Cortex of kidney (tissue), 1 donor: Measurements from ENCODE around the gene NPIPA8.
"Not testable (repeated sequence)": the region's sequence is repeated elsewhere in the genome, so short reads cannot be mapped to it uniquely, and the experiment has no call there.

Source experiments
- DNase-seq: peaks from one replicate; lab custom pipeline; 2025; lab: John Stamatoyannopoulos, UW

Gene NPIPA8

DNA sequence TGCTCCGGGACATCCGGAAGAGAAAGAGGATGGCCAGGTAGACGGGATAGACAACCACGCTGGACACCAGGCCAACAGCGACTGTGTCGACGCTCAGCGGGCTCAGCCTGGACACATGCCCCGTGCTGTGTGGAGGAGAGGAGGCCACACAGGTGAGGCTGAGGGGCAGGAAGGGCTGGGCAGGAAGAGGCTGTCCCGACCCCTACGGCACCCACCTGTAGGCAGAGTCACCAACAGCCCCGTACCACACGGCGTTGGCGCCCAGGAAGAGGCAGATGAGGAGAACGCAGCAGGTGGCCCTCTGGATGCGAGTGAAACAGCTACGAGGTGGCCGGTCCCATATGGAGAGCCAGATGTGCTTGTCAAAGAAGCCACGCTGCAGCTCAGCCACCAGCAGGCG lies at the start of gene NPIPA8:
Gene NPIPA8, minus strand, starts transcription at position 101 of the 400 bp plus-strand sequence. CDS start 4,074 bp downstream, outside the sequence.
- DNase-seq = not testable (repeated sequence)

DNA sequence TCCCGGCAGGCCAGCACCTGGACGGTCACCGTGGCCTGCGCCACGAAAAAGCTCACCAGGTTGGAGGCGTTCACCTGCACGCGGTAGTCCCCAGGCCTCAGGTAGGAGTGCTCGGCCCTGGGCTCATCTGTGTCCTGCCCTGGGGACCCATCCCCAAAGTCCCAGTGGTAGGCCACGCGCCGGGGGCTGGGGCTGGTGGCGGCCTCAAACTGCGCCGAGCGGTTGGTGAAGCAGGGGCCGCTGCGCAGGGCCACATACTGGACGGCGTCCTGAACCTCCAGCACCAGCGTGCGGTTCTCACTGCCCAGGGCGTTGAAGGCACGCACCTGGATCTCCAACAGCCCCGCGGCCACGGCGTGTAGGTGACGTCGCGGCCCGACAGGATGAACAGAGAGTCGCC lies 48.7 kb upstream of the NPIPA8 start:
- not testable (repeated sequence) for DNase-seq

DNA sequence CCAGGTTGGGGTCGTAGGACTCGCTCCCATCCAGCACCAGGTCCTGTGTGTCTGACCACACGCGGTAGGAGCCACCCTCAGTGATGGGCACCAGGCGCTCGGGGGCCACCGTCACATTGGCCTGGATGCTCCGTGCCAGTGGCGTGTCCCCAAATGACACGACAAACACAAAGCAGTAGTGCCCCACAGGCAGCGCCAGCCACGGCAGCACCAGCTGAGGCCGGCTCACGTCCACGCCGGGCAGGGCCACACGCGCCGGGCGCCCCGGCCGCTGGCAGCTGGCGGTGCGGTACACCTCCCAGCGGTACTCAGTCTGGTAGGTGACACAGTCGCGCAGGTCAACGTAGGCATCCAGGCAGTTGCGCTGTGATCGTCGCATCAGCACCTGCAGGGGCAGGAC lies 48.3 kb upstream of the NPIPA8 start:
- DNase-seq = not testable (repeated sequence)

DNA sequence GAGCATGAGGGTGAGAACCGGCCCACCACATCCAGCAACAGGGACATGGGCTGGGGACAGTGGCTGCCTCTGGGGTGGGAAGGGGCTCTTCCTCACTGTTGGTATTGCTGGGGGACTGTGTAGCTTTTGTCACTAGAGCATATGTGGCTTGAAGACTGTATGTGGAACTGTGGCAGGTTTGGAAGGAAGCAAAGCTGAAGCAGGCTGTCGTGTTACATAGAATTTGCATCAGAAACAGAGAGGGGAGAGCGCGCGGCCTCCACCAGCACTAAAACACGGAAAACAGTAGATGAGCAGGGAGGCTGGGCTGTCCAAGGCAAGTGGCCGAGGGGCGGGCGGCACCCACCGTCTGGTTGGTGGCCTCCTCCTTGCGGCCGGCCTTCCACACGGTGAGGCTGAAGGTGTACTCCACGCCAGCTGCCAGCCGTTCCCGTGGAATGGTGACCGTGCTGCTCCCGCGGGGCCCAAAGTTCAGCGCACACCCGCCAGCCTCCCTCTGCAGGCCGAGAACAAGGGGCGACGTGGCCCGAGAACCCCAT lies 47.6 kb upstream of the NPIPA8 start:
- DNase-seq = not testable (repeated sequence)

DNA sequence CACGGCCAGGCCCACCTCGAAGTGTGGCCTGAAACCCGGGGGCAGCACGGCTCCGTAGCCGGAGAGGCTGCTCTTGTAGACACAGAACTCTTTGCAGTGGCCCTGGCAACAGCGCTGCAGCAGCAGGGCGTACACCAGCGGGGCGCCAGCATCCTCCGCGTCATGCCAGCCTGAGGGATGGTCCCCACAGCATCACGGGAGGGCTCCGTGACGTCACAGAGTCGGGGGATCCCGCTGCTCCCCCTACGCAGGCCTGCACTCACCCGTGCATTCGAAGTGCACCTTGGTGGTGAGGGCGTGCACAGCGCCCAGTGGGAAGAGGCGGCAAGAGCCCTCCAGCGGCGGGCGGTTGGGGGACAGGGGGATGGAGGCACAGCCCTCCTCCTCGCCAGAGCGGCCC lies 46.2 kb upstream of the NPIPA8 start:
- not testable (repeated sequence) for DNase-seq

DNA sequence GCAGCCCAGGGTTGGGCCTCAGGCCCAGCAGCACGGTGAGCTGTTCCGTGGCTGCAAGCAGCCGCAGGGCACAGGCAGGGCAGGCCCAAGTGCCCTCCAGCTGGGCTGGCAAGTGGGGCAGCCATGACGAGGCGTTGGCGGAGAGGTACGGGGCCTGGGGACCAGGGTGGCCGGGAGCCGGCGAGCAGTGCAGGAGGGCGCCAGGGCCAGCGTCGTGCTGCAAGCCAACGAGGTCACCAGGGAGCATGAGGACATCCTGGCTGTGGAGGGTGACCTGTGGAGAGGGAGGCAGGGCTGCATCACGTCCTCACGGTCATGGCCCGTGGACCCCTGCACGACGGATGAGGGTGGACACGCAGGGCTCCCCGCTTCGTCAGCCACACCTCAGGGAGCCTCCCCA lies 11.2 kb upstream of the NPIPA8 start:
- DNase-seq = not testable (repeated sequence)

DNA sequence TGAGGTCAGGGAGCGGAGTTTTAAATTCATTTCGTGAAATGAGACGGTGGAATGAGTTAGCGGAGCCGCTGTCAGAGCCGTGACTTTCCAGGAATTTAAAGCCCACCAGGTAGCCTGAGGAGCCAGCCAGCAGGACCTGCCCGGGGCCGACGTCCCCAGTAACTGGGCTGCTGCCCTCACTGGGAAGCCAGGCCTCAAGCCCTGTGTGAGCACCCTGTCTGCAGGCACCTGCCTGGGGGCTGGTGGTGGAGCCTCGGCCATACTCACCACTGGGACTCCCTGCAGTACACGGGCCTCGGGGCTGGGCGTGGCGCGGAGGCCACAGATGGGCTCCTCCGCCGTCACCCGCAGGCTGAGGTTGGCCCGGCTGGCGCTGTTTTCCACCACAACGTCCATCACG lies 10.5 kb upstream of the NPIPA8 start:
- DNase-seq = not testable (repeated sequence)

DNA sequence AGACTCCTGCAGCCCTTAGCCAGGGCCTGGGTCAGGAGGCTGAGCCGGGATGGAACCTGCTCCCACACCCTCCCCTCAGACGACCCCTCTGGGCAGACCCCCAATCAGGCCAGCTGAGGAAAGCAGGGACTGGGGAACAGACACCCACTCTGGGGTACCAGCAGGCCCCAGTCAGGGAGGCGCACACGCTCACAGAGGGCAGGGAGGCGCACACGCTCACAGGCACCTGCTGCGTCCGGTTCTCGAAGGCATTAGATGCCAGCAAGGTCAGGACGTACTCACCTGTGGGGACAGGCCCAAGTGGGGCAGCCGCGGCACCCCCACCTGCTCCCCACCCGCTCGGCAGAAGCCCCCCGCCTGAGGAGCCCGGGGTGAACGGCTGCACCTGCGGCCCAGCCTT lies 8.1 kb upstream of the NPIPA8 start:
- DNase-seq = not testable (repeated sequence)

DNA sequence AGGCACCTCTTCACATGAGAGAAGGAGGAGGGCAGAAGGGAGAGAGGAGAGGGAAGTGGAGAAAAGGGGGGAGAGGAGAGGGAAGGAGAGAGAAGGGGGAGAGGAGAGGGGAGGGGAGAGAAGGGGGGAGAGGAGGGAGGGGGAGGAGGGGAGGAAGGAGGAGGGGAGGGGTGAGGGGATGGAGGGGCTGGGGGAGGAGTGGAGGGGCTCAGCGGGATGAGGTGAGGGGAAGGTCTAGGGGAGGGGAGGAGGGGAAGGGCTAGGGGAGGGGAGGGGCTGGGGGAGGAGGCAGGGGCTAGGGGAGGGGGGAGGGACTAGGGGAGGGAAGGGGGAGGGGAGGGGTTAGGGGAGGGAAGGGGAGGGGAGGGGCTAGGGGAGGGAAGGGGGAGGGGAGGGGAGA lies 5.5 kb upstream of the NPIPA8 start:
- not testable (repeated sequence) for DNase-seq

DNA sequence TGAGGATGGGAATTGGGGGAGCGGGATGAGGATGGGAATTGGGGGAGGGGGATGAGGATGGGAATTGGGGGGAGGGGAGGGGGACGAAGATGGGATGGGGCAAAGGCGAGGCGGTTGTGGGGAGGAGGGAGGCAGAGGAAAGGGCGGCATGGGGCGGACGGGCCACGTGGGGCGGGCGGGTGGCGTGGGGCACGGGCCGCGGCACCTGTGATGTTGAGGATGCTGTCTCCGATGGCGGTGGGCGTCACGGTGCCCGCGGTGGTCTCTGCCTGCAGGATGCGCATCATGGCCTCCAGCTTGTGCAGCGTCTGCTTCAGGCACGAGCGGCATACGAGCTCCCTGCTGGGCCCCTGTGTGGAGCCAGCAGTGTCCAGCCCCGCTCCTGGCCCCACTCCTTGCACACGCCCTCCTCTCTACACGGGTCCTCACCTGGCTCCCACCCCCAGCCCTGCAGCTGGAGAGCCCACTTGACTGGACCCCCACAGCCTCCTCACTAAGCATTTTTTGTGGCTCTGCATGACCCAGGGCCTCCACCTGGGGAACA lies 5.0 kb upstream of the NPIPA8 start:
- DNase-seq = not testable (repeated sequence)

DNA sequence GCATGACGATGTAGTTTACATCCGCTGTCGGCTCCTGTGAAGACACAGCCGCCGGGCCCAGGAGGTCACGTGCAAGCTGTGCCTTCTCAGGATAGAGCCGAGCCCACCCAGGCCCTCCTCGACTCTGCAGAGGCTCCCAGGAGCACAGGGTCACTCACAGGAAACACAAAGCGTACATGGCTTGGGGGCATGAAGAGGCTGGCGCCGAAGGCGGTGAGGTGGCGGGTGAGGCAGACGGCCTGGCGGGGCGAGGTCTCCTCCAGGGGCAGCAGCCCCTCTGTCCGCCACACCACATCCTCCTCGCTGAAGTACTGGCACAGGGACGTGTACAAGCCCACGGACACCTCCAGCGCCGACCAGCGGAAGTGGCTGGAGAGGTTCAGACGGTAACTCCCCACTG lies 2.7 kb upstream of the NPIPA8 start:
- DNase-seq = not testable (repeated sequence)

DNA sequence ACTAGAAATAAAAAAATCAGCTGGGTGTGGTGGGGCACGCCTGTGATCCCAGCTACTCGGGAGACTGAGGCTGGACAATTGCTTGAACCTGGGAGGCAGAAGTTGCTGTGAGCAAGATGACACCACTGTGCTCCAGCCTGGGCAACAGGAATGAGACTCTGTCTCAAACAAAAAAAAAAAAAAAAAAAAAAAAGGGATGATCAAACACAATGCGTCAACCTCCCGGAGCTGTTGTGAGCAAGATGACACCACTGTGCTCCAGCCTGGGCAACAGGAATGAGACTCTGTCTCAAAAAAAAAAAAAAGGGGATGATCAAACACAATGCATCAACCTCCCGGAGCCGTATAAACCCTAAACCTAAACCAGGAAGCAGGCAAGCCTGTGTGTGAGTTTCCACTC lies 24.7 kb downstream of the NPIPA8 start:
- not testable (repeated sequence) for DNase-seq

DNA sequence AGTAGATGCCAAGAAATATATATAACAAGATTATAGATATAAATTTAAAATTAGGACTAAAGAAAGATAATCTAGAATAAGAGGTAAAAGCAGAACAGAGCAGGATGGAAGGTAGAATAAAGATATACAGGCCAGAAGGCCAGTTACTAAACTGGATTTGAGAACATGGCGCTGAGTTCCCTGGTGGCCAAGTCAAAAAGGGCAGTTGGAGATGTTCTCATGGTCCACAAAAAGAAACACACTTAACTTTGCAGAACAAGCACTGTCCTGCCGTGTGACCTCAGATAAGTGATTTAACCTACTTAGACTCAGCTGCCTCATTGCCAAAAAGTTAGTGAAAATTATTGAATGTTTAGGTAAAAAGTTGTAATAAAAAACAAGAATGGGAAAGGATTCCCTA lies 27.4 kb downstream of the NPIPA8 start:
- DNase-seq = not testable (repeated sequence)

DNA sequence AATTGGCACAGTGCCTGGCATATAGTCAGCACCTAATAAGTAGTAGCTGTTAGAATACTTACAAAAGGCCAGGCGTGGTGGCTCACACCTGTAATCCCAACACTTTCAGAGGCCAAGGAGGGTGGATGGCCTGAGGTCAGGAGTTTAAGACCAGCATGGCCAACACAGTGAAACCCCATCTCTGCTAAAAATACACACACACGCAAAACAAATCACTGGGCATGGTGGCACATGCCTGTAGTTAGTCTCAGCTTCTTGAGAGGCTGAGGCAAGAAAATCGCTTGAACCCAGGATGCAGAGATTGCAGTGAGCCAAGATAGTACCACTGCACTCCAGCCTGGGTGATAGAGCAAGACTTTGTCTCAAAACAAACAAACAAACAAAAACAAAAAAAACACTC lies 29.3 kb downstream of the NPIPA8 start:
- DNase-seq = not testable (repeated sequence)

DNA sequence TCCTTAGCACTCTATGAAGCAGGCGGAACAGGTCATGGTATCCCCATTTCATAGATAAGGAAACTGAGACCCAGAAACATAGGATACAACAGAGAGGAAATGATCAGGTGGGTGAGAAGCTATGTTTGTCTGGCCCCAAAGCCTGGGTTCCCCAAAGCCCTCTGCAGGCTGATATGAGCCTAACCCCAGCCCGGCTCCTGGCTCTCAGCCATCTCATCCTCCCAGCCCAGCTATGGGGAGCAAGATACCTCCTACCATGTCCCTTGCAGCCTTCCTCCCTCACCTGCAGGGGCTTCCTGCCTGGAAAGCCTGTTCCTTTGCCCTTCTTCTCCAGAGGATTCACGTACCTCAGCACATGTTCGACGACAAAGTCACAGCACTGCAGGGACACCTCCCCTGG lies 30.5 kb downstream of the NPIPA8 start:
- DNase-seq = not testable (repeated sequence)

DNA sequence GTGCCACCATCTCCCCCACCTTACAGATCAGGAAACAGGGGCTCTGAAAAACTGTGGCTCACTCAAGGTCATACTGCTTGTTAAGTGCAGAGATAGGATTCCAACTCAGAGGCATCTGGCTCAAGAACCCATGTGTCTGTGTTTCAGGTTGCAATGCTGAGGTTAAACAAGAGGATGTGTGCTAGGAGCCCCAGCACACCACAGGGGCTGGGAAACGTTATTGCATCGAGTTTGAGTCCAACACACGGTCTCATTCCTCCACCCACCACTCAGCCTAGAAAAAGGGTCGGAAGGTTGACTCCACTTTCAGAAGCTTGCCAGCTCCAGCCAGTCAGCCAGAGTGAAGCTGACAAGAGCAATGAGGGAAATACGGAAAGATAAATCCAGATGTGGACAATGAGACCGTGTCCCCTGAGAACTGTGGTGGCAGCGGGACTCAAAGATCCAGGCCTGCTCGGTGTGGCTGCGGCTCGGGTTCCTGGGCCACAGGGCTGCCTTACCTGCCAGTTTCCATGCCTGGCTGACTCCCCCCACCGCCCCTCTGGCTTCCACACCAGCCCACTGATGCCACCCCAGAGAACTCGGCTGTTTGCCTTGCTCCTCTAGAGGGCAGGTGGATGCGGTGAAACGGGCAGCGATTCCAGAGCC lies 33.4 kb downstream of the NPIPA8 start:
- DNase-seq = not testable (repeated sequence)

DNA sequence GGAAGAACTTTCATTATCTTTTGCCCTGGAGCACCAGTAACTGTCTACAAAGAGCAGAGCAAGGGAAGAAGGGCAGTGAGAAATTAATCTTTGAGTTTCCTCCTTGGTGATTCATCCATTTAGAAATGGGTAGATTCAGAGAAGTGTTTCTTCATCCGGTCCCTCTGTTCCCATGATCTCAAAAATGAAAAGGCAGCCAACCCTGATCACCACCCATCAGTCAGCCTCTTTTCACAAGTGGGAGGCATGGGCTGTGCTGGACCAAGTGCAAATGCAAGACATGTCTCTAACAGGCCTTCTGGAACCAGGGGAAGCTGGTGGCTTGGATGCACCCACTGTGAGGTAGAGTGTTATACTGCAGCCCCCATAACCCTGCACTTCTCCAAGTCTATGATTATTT lies 38.8 kb downstream of the NPIPA8 start:
- DNase-seq = not testable (repeated sequence)

DNA sequence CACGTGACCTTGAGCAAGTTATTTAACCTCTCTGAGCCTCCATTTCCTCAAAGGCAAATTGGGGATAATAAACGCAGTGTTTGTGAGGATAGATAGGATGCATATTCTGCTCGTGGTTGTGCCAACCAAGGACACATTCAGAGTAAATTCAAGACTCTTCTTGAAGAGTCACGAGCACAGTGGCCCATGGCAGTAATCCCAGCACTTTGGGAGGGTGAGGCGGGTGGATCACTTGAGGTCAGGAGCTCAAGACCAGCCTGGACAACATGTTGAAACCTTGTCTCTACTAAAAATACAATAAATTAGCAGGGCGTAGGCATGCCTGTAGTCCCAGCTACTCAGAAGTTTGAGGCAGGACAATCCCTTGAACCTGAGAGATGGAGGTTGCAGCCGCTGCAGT lies 39.6 kb downstream of the NPIPA8 start:
- DNase-seq = not testable (repeated sequence)

DNA sequence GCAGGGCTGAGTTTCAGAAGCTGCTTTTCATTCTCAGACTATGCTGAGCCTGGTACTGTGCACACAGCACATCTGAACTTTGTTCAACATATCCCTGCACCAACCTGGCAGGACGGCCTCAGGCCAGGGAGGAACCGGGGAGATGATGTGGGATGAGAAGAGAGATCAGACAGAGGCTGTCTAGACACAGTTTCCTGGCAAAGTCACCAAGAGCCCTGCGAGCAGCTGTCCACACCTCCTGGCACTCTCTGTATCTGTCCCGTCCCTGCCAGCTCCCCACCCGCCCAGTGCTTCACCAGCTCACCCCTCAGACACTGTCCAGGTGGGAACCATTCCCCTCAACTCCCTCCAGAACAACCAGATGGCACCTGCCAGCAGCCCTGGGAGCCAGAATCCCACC lies 42.2 kb downstream of the NPIPA8 start:
- not testable (repeated sequence) for DNase-seq

DNA sequence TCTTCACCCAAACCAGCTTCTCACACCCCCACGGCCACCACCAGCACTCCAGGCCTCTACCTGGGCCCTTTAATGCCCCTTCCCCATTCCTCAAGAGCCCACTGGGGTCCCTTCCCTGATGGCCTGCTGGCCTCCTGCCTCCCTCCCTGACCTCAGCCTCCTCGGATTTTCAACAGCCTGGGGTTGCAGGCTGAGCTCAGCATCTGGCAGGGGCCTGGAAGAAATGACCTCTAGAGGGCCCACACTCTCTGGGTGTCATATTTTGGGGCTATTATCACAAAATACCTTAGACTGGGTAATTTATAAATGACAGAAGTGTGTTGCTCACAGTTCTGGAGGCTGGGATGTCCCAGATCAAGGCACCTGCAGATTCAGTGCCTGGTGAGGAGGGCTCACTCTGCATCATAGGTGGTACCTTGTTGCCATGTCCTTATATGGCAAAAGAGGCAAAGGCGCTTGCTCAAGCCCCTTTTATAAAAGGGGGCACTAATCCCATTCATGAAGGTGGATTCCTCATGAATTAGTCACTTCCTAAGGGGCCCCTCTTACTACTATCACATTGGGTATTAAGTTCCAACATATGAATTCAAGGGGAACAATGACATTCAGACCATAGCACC lies 43.1 kb downstream of the NPIPA8 start:
- not testable (repeated sequence) for DNase-seq

DNA sequence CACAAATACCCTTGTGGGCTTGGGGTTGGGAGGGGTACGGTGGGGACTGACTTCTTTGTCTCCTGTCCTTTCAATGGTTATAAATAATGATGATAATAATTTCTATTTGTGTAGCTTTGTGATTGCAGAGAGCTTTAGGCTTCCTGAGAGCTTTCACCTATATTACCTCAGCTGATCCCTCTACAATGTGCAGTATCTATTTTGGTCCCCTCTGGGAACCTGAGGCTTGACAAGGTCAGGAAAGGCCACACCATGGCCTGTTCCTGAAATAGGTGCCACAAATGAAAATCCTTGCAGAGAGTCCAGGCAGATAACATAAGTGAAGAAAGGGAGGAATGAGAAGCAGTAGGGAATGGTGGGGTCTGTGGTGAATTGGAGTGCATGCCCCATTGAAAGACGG lies 45.6 kb downstream of the NPIPA8 start:
- DNase-seq = not testable (repeated sequence)

DNA sequence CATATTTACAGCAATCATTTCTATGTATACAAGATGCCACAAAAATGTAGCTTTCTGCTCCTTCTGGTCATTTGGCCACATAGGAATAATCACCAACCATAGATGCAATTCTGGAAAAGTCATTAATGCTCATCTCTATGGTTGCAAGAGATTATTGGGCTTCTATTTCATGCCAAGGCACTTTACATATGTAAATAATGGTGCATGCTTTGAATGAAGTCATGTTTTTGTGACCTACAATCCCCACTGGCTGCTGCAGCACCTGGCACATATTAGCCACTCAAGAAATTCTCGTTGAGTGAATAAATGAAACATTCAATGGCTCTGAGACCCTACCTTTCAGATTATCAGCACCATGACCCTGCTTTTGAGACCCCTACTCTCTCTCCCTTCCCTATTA lies 50.2 kb downstream of the NPIPA8 start:
- DNase-seq = not testable (repeated sequence)

DNA sequence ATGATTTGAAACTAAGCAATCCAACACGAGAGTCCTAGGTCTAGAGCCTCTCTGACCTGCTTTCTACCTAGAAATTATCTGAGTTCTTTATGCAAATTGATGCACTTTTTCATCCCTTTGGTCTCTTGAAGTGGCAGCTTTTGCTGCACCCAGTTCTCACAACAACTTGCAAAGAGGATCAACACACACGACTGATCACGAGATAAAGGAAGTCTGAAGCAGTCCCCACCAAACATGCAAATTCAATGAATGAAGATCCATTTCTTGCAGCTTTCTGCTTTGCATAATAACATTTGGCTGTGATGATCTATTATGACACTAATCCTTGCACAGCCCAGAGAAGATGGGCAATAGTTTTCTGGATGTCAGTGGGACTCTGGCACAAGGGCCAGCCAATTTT lies 56.2 kb downstream of the NPIPA8 start:
- DNase-seq = not testable (repeated sequence)
